H1 (cell line): Measurements from ENCODE around the gene GLYR1. TPM values are rescaled to one million over a fixed set of nuclear protein-coding genes. Genes with fewer than 3 reads are reported as not detected.

ENCODE experiments used
- CTCF ChIA-PET: fragments of 300-600 bp; sonication (Branson Sonifier 250); formaldehyde crosslinking; loops from one replicate; lab custom pipeline; 2021; ENCODE audit not compliant: partially characterized antibody; lab: Charles Lee
- POLR2A ChIA-PET: fragments of 300-600 bp; sonication (Branson Sonifier 250); formaldehyde crosslinking; loops from one replicate; lab custom pipeline; 2021; ENCODE audit warnings: inconsistent platforms; ENCODE audit not compliant: partially characterized antibody; lab: Charles Lee
- DNase-seq, 2 experiments: peaks; one replicate each; pipeline versions ENCODE4 v3.0.0 to v3.0.0-alpha.2; 2010 to 2022; ENCODE audit warnings: low spot score in 2 of 2, low read depth in 1 of 2, mixed read lengths in 1 of 2
- FAIRE-seq: peaks from 2 replicates; lab custom pipeline; 2011; peaks lifted over from hg19 to GRCh38; lab: Jason Lieb, UNC
- H2AFZ ChIP-seq: 2 replicates; pipeline ENCODE4 v1.8.1; 2012; ENCODE audit warnings: low read length, inconsistent platforms
- H2AK5ac ChIP-seq: 2 replicates; pipeline ENCODE4 v1.6.1; 2013; ENCODE audit warnings: low read depth, low read length
- H2BK120ac ChIP-seq: replicated peaks from 2 replicates; pipeline ENCODE3; 2013; ENCODE audit warnings: low read depth, low read length, inconsistent platforms
- H2BK12ac ChIP-seq: 2 replicates; pipeline ENCODE4 v1.6.1; 2013; ENCODE audit warnings: low read depth, low read length
- H2BK15ac ChIP-seq: 2 replicates; pipeline ENCODE4 v1.6.1; 2013; ENCODE audit warnings: low read length
- H2BK20ac ChIP-seq: 2 replicates; pipeline ENCODE4 v1.6.1; 2013; ENCODE audit warnings: low read length
- H2BK5ac ChIP-seq: 2 replicates; pipeline ENCODE4 v1.6.1; 2013; ENCODE audit warnings: low read depth, low read length
- H3K14ac ChIP-seq: 2 replicates; pipeline ENCODE4 v1.6.1; 2013; ENCODE audit warnings: inconsistent platforms; ENCODE audit not compliant: insufficient read length
- H3K18ac ChIP-seq: 2 replicates; pipeline ENCODE4 v1.6.1; 2013; ENCODE audit warnings: low read length; ENCODE audit errors: extremely low read depth
- H3K23ac ChIP-seq: 2 replicates; pipeline ENCODE4 v1.6.1; 2013; ENCODE audit warnings: inconsistent platforms; ENCODE audit not compliant: insufficient read length
- H3K23me2 ChIP-seq: 2 replicates; pipeline ENCODE4 v1.6.1; 2013; ENCODE audit warnings: low read depth, low read length
- H3K27ac ChIP-seq: 2 replicates; pipeline ENCODE4 v1.6.1; 2011; ENCODE audit warnings: low read depth, low read length, inconsistent platforms
- H3K27me3 ChIP-seq, 4 experiments: replicated peaks in 1 of 4; 1 replicate in 1 of 4; 2 replicates in 3 of 4; pipeline versions ENCODE4 v1.6.1 to v1.8.1; 2011 to 2013; ENCODE audit warnings: low read length in 3 of 4, mild to moderate bottlenecking in 3 of 4, inconsistent platforms in 2 of 4, mixed read lengths in 2 of 4, moderate library complexity in 1 of 4; ENCODE audit not compliant: control insufficient read depth in 3 of 4, insufficient read depth in 3 of 4; ENCODE audit errors: extremely low read depth in 1 of 4
- H3K36me3 ChIP-seq, 4 experiments: 2 replicates each; pipeline versions ENCODE4 v1.6.1 to v1.8.1; 2011 to 2013; ENCODE audit warnings: mild to moderate bottlenecking in 4 of 4, low read length in 3 of 4, moderate library complexity in 2 of 4, control low read depth in 1 of 4, inconsistent platforms in 1 of 4; ENCODE audit not compliant: insufficient read depth in 4 of 4, control insufficient read depth in 2 of 4
- H3K4ac ChIP-seq: replicated peaks from 2 replicates; pipeline ENCODE3; 2013; ENCODE audit warnings: low read length, low read depth, mixed read lengths, inconsistent platforms; ENCODE audit not compliant: insufficient read length
- H3K4me1 ChIP-seq, 4 experiments: replicated peaks in 1 of 4; 1 replicate in 1 of 4; 2 replicates in 3 of 4; pipeline versions ENCODE4 v1.6.1 to v1.8.1; 2011 to 2013; ENCODE audit warnings: low read length in 3 of 4, inconsistent platforms in 2 of 4, mixed read lengths in 1 of 4; ENCODE audit not compliant: insufficient read depth in 4 of 4, control insufficient read depth in 3 of 4
- H3K4me2 ChIP-seq, 2 experiments: 2 replicates each; pipeline versions ENCODE4 v1.6.1 to v1.8.1; 2011 to 2013; ENCODE audit warnings: low read depth in 2 of 2, low read length in 2 of 2, control low read depth in 1 of 2, inconsistent platforms in 1 of 2, mild to moderate bottlenecking in 1 of 2; ENCODE audit not compliant: insufficient read depth in 1 of 2
- H3K4me3 ChIP-seq, 4 experiments: fragments of 200-600, 300-600 bp in 1 of 4; sonication (generic), shearing (Covaris generic), sonication (Bioruptor Twin) in 1 of 4; 2 replicates each; pipeline versions ENCODE4 v1.5.1 to v1.8.1; 2011 to 2016; ENCODE audit warnings: low read length in 4 of 4, low read depth in 3 of 4, control low read depth in 2 of 4, inconsistent platforms in 2 of 4, mild to moderate bottlenecking in 2 of 4, mixed read lengths in 1 of 4, moderate library complexity in 1 of 4; ENCODE audit not compliant: insufficient read depth in 2 of 4; ENCODE audit errors: extremely low read depth in 1 of 4
- H3K56ac ChIP-seq: replicated peaks from 2 replicates; pipeline ENCODE3; 2013; ENCODE audit warnings: low read depth, mild to moderate bottlenecking, mixed read lengths, low read length, inconsistent platforms; ENCODE audit not compliant: insufficient read length
- H3K79me1 ChIP-seq: 2 replicates; pipeline ENCODE4 v1.6.1; 2013; ENCODE audit warnings: low read depth, low read length, control low read depth
- H3K79me2 ChIP-seq, 2 experiments: 2 replicates each; pipeline versions ENCODE4 v1.6.1 to v1.8.1; 2012 to 2013; ENCODE audit warnings: low read length in 2 of 2, mild to moderate bottlenecking in 2 of 2, inconsistent platforms in 1 of 2; ENCODE audit not compliant: insufficient read depth in 2 of 2, control insufficient read depth in 1 of 2
- H3K9ac ChIP-seq, 4 experiments: replicated peaks in 1 of 4; 1 replicate in 1 of 4; 2 replicates in 3 of 4; pipeline versions ENCODE4 v1.6.1 to v1.8.1; 2011 to 2013; ENCODE audit warnings: low read depth in 3 of 4, low read length in 3 of 4, control low read depth in 2 of 4, mild to moderate bottlenecking in 2 of 4, moderate library complexity in 2 of 4, inconsistent platforms in 1 of 4; ENCODE audit errors: extremely low read depth in 1 of 4
- H3K9me3 ChIP-seq, 2 experiments: 2 replicates each; pipeline versions ENCODE4 v1.6.1 to v1.8.1; 2012 to 2013; ENCODE audit warnings: mild to moderate bottlenecking in 2 of 2, moderate library complexity in 2 of 2, control low read depth in 1 of 2, inconsistent platforms in 1 of 2, low read depth in 1 of 2, low read length in 1 of 2, mixed read lengths in 1 of 2; ENCODE audit not compliant: insufficient read depth in 2 of 2
- H4K20me1 ChIP-seq, 2 experiments: replicated peaks in 1 of 2; 2 replicates each; pipeline versions ENCODE3 to v1.8.1; 2011 to 2013; ENCODE audit warnings: inconsistent platforms in 2 of 2, low read length in 2 of 2, mild to moderate bottlenecking in 1 of 2; ENCODE audit not compliant: insufficient read depth in 2 of 2, control insufficient read depth in 1 of 2
- H4K5ac ChIP-seq: 2 replicates; pipeline ENCODE4 v1.6.1; 2013; ENCODE audit warnings: low read length, low read depth, mixed read lengths, inconsistent platforms; ENCODE audit not compliant: insufficient read length
- H4K8ac ChIP-seq: 2 replicates; pipeline ENCODE4 v1.8.0; 2013; ENCODE audit warnings: mild to moderate bottlenecking, moderate library complexity, low read length, inconsistent platforms; ENCODE audit not compliant: insufficient read depth; ENCODE audit errors: extremely low read depth
- H4K91ac ChIP-seq: replicated peaks from 2 replicates; pipeline ENCODE3; 2013; ENCODE audit warnings: low read length, mixed read lengths, inconsistent platforms; ENCODE audit not compliant: insufficient read length
- EP300 ChIP-seq, 2 experiments: IDR thresholded peaks; 1 replicate in 1 of 2; 2 replicates in 1 of 2; pipeline ENCODE4 v1.6.1; 2011 to 2012; ENCODE audit warnings: low read depth in 2 of 2, low read length in 2 of 2, mild to moderate bottlenecking in 2 of 2, borderline replicate concordance in 1 of 2, inconsistent platforms in 1 of 2, moderate library complexity in 1 of 2
- KDM5A ChIP-seq: fragments of 200-600 bp; IDR thresholded peaks from 2 replicates; pipeline ENCODE4 v1.7.1; 2012; ENCODE audit warnings: mild to moderate bottlenecking, low read length, inconsistent platforms, mixed read lengths
- RAD21 ChIP-seq, 2 experiments: IDR thresholded peaks in 1 of 2; conservative IDR thresholded peaks in 1 of 2; 2 replicates each; pipeline ENCODE4 v1.6.1; 2011; ENCODE audit warnings: low read depth in 2 of 2, low read length in 2 of 2, improper control_type of control experiment in 1 of 2, inconsistent platforms in 1 of 2, mild to moderate bottlenecking in 1 of 2, moderate library complexity in 1 of 2
- SP1 ChIP-seq: IDR thresholded peaks from 2 replicates; pipeline ENCODE4 v1.6.1; 2011; ENCODE audit warnings: low read depth, low read length
- SP2 ChIP-seq: IDR thresholded peaks from 2 replicates; pipeline ENCODE4 v1.6.1; 2012; ENCODE audit warnings: mild to moderate bottlenecking, low read length, inconsistent platforms
- WGBS, 2 experiments: shearing (Covaris generic) in 1 of 2; methylation state at CpG; one replicate each; pipeline versions ENCODE4 v1.1.6 to v1.1.7; 2013 to 2015; ENCODE audit warnings: low lambda C conversion rate in 2 of 2, mixed read lengths in 2 of 2, inconsistent platforms in 1 of 2, low coverage in 1 of 2, missing lambda C conversion rate in 1 of 2; ENCODE audit not compliant: insufficient replicate concordance in 2 of 2, insufficient coverage in 1 of 2, insufficient read length in 1 of 2; ENCODE audit errors: extremely low coverage in 1 of 2, missing lambda C conversion rate in 1 of 2; 5-methylcytosine and 5-hydroxymethylcytosine counted together
- polyA plus RNA-seq, 7 experiments: library from polyadenylated mRNA; depleted of rRNA in 3 of 7; stranded (reverse) in 5 of 7; unstranded in 2 of 7; fragments of >200 nt in 5 of 7; fragments of 200-250 nt in 2 of 7; gene quantifications; 1 replicate in 5 of 7; 2 replicates in 1 of 7; 4 replicates in 1 of 7; pipeline versions ENCODE4 v1.2.1 to v1.2.3, GENCODE V29; 2011 to 2013; ENCODE audit warnings: missing spikeins in 2 of 7, mixed read lengths in 2 of 7
- total RNA-seq: library from RNA; stranded (reverse); fragmentation: NEBNext Ultra II Directional; extraction: Animal tissue kit (Norgen Biotek cat#: 25700); gene quantifications from 2 replicates; pipeline ENCODE4 v1.2.1, GENCODE V29; 2021
- TF ChIP-seq, protein P1 (sequence below): IDR thresholded peaks from 2 replicates; pipeline ENCODE4 v1.6.1; 2012; ENCODE audit warnings: inconsistent platforms

Gene GLYR1
- total and polyA plus RNA-seq, 2 of the 8 experiments (the other 6 are each of a cell fraction or from before 2014, with no cell fraction given) = 50.2 to 115 TPM

DNA sequence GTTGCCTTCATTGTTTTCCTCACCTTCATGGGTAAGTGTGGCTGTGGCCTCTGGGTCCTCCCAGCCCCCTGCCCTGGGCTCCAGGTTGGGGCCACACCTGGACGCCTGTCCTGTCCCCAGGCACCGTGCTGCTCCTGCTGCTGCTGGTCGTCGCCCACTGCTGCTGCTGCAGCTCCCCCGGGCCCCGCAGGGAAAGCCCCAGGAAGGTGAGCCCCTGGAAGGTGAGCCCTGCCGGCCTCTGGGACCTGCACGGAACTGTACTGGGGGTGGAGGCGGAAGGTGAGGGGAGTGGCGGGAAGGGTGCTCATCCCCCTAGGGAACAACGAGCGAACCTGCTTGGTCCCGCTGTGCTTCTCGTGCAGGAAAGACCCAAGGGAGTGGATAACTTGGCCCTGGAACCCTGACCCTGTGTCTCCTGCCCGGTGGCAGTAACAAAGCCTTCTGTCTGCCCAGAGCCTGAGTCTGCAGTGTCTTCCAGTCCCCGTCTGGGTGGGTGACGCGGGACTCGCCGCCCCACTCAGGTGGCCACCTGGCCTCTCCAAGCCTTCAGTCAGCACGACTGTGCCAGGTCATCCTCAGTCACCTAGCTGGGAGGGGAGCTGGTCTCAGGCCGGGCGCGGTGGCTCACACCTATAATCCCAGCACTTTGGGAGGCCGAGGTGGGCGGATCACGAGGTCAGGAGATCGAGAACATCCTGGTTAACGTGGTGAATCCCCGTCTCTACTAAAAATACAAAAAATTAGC, 51.1 kb downstream of the GLYR1 start:
- no peak overlapping the region for H3K4me2 ChIP-seq
- H3K14ac ChIP-seq = no peak overlapping the region
- H2BK20ac ChIP-seq = no peak overlapping the region
- H3K9ac ChIP-seq = no peak overlapping the region
- H2BK15ac ChIP-seq = no peak overlapping the region
- no peaks in the 10 kb centered on the region for H3K9me3 ChIP-seq
- H3K4ac ChIP-seq = no peak overlapping the region
- H4K5ac ChIP-seq = no peak overlapping the region
- H4K8ac ChIP-seq = no peak overlapping the region
- H2BK120ac ChIP-seq = no peak overlapping the region
- DNase-seq (no peak), FAIRE-seq (no peak)
- no peak overlapping the region for H2BK12ac ChIP-seq
- H3K4me3 ChIP-seq = no peak overlapping the region
- H3K18ac ChIP-seq = no peak overlapping the region
- POLR2A ChIA-PET = interaction anchor here (0.7 to 1.2 kb wide), 2 partner anchors 11 to 49 kb away, joined by 4 read pairs; no protein-coding TSS in a partner anchor
- H3K23ac ChIP-seq = no peak overlapping the region
- H3K27me3 ChIP-seq = no peaks in the 10 kb centered on the region
- no peaks in the 10 kb centered on the region for H3K23me2 ChIP-seq
- WGBS, 2 experiments = 93% methylated on average over 25 of the region's 30 CpGs; no CpG with 5 or more reads in 1 of the 2 experiments
- H3K27ac ChIP-seq = no peak overlapping the region
- H2AK5ac ChIP-seq = no peak overlapping the region
- no peaks in the 10 kb centered on the region for H3K79me1 ChIP-seq
- no peak overlapping the region for H2AFZ ChIP-seq
- H3K36me3 ChIP-seq = peaks cover 0 to 2% (median 0%) of the 10 kb centered on the region in 4 experiments; a peak in 3 of 8 replicates
- H3K79me2 ChIP-seq = no peaks in the 10 kb centered on the region
- H4K20me1 ChIP-seq = peaks cover 0 to 4% of the 10 kb centered on the region in 2 experiments
- peaks cover 0 to 5% (median 2%) of the 10 kb centered on the region in 4 experiments; a peak in 4 of 7 replicates for H3K4me1 ChIP-seq
- no peak overlapping the region for H4K91ac ChIP-seq
- no peak overlapping the region for H3K56ac ChIP-seq
- H2BK5ac ChIP-seq = no peak overlapping the region
- CTCF ChIA-PET = interaction anchor here (0.7 kb wide), 1 partner anchor 79 kb away, joined by 3 read pairs; no protein-coding TSS in a partner anchor
- TF ChIP-seq EP300 (IDR thresholded peaks at IDR 0.05; ENCODE audit: borderline replicate concordance in 1 of 2, low read depth in 2 of 2, low read length in 2 of 2) (no peak), SP1 (no peak), KDM5A (no peak), SP2 (no peak), RAD21 (IDR thresholded peaks at IDR 0.05 in 1 of 2, conservative IDR thresholded peaks at IDR 0.05 in 1 of 2; ENCODE audit: low read depth in 2 of 2, low read length in 2 of 2) (no peak)
- TF ChIP-seq, protein P1, sequence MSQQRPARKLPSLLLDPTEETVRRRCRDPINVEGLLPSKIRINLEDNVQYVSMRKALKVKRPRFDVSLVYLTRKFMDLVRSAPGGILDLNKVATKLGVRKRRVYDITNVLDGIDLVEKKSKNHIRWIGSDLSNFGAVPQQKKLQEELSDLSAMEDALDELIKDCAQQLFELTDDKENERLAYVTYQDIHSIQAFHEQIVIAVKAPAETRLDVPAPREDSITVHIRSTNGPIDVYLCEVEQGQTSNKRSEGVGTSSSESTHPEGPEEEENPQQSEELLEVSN = no peak
